ENCODE results near the gene TMEM151B. TPM values are rescaled to one million over a fixed set of nuclear protein-coding genes. Genes with fewer than 3 reads are reported as not detected.

Gene TMEM151B
- total RNA-seq, 4 donors from 2014 or later, result 0.11 TPM; not detected in 3

DNA sequence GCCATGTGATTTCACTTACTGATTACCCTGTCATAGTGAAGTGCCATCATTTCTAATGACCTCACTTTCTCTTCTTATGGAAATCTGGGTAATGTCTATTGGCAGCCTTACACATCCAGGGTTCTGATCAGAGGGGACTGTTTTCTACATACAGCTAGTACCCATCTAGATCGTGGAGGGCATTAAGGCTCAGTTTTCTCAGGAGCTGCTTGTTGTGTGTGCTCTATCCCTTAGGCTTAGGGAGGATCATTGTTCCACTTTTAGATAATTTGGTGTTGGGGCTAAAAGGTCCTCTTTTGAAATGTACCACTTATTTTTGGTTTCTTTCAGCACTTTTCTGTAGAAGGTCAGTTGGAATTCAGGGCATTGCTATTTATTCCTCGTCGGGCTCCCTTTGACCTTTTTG, 19.5 kb upstream of the TMEM151B start:
- Histone ChIP-seq H3K4me1 (peaks cover 23 to 28% of the 10 kb centered on the region in 2 donors), H3K27ac (peak overlapping the region in 3 of 4 donors; percentile 1 to 99 (median 33)), H3K9me3 (no peaks in the 10 kb centered on the region), H3K27me3 (no peaks in the 10 kb centered on the region), H3K36me3 (peaks cover 2 to 67% of the 10 kb centered on the region in 2 donors), H3K4me3 (no peak overlapping the region)
- ATAC-seq (no peak), DNase-seq (no peak)
- in situ Hi-C loops (cut with MboI; ENCODE audit: low sequenced_read_pairs in 4 of 4) (no loop called here), intact Hi-C loops (cut with DNase I; ENCODE audit: low total_unique reads) (no loop called here)
- TF ChIP-seq, protein P1, sequence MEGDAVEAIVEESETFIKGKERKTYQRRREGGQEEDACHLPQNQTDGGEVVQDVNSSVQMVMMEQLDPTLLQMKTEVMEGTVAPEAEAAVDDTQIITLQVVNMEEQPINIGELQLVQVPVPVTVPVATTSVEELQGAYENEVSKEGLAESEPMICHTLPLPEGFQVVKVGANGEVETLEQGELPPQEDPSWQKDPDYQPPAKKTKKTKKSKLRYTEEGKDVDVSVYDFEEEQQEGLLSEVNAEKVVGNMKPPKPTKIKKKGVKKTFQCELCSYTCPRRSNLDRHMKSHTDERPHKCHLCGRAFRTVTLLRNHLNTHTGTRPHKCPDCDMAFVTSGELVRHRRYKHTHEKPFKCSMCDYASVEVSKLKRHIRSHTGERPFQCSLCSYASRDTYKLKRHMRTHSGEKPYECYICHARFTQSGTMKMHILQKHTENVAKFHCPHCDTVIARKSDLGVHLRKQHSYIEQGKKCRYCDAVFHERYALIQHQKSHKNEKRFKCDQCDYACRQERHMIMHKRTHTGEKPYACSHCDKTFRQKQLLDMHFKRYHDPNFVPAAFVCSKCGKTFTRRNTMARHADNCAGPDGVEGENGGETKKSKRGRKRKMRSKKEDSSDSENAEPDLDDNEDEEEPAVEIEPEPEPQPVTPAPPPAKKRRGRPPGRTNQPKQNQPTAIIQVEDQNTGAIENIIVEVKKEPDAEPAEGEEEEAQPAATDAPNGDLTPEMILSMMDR (IDR thresholded peaks at IDR 0.05 in 4 of 5, conservative IDR thresholded peaks at IDR 0.05 in 1 of 5), result no peak
- TF ChIP-seq POLR2A (IDR thresholded peaks at IDR 0.05), result no peak

GRCh38 chr6:44251576-44252524, 18.4 kb upstream of the TMEM151B start:
- no peak overlapping the region for H3K4me3 ChIP-seq
- H3K4me1 ChIP-seq, result peaks cover 29 to 39% of the 10 kb centered on the region in 2 donors
- no peak for ATAC-seq
- peaks cover 2 to 67% of the 10 kb centered on the region in 2 donors for H3K36me3 ChIP-seq
- peak overlapping the region in 1 of 4 donors; percentile 99 for H3K27ac ChIP-seq
- in situ Hi-C loops (cut with MboI; ENCODE audit: low sequenced_read_pairs in 4 of 4), result no loop called here
- no peaks in the 10 kb centered on the region for H3K9me3 ChIP-seq
- intact Hi-C loops (cut with DNase I; ENCODE audit: low total_unique reads), result no loop called here
- H3K27me3 ChIP-seq, result no peaks in the 10 kb centered on the region
- TF ChIP-seq, protein P1 (IDR thresholded peaks at IDR 0.05 in 4 of 5, conservative IDR thresholded peaks at IDR 0.05 in 1 of 5), result no peak
- TF ChIP-seq POLR2A (IDR thresholded peaks at IDR 0.05), result no peak
- DNase-seq, result no peak

GRCh38 chr6:44253307-44254101, 16.7 kb upstream of the TMEM151B start:
- H3K27ac ChIP-seq, result peak overlapping the region in 1 of 4 donors; percentile 12
- H3K9me3 ChIP-seq, result no peaks in the 10 kb centered on the region
- in situ Hi-C loops (cut with MboI; ENCODE audit: low sequenced_read_pairs in 4 of 4) (no loop called here), intact Hi-C loops (cut with DNase I; ENCODE audit: low total_unique reads) (no loop called here)
- no peak overlapping the region for H3K4me3 ChIP-seq
- H3K27me3 ChIP-seq, result no peaks in the 10 kb centered on the region
- peaks cover 25 to 35% of the 10 kb centered on the region in 2 donors for H3K4me1 ChIP-seq
- ATAC-seq, result no peak
- DNase-seq, result no peak
- H3K36me3 ChIP-seq, result peaks cover 2 to 67% of the 10 kb centered on the region in 2 donors
- no peak for TF ChIP-seq POLR2A (IDR thresholded peaks at IDR 0.05)
- TF ChIP-seq, protein P1 (IDR thresholded peaks at IDR 0.05 in 4 of 5, conservative IDR thresholded peaks at IDR 0.05 in 1 of 5), result peak in 3 of 5 experiments; percentile 18 to 44 (median 29)

DNA sequence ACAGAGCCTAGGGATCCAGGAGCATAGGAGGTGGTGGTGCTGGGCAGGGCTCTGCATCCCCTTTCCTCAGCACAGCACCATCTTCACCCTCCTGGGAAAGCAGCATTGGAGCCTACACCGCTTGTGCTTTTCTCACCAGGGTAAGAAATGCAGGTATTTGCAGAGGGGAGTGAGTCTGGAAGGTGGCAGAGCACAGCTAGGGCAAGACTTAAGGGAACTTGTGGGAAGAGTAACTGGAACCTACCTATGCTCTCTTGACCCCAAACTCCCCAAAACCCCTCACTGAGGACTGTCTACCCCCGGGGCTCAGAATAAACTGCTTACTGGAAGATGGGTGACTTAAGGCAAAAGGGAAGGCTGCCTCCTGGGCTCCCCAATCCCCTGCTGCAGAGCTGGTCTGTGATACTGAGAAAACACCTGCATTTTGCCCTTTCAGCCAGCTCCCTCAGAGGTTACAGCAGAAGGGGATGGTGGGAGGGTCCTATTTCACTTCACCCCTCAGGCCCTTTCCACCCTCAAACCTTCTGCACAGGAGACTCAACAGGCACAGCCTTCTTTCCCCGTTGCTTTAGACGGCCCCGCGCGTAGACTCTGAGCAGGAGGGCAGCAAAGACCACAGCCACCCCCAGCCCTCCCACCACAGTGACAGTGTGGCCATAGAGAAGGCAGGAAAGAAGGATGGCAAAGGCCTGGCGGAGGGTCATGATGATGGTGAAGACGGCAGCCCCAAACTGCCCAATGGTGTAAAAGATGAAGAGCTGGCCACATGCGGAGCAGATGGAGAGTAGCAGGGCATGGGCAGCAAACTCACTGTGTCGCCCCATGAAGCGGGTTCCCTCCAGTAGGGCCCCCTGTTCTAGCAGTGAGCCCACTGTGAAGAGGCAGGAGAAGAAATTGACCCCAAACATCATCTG, 15.8 kb upstream of the TMEM151B start:
- TF ChIP-seq POLR2A (IDR thresholded peaks at IDR 0.05), result no peak
- TF ChIP-seq, protein P1 (IDR thresholded peaks at IDR 0.05 in 4 of 5, conservative IDR thresholded peaks at IDR 0.05 in 1 of 5), result no peak
- H3K4me1 ChIP-seq, result peaks cover 16 to 25% of the 10 kb centered on the region in 2 donors
- peaks cover 2 to 58% of the 10 kb centered on the region in 2 donors for H3K36me3 ChIP-seq
- intact Hi-C loops (cut with DNase I; ENCODE audit: low total_unique reads) (no loop called here), in situ Hi-C loops (cut with MboI; ENCODE audit: low sequenced_read_pairs in 4 of 4) (no loop called here)
- ATAC-seq, result no peak
- no peaks in the 10 kb centered on the region for H3K27me3 ChIP-seq
- no peak for DNase-seq
- no peak overlapping the region for H3K4me3 ChIP-seq
- no peaks in the 10 kb centered on the region for H3K9me3 ChIP-seq
- H3K27ac ChIP-seq, result no peak overlapping the region
